ENCODE results near the gene TFB1M.

DNA sequence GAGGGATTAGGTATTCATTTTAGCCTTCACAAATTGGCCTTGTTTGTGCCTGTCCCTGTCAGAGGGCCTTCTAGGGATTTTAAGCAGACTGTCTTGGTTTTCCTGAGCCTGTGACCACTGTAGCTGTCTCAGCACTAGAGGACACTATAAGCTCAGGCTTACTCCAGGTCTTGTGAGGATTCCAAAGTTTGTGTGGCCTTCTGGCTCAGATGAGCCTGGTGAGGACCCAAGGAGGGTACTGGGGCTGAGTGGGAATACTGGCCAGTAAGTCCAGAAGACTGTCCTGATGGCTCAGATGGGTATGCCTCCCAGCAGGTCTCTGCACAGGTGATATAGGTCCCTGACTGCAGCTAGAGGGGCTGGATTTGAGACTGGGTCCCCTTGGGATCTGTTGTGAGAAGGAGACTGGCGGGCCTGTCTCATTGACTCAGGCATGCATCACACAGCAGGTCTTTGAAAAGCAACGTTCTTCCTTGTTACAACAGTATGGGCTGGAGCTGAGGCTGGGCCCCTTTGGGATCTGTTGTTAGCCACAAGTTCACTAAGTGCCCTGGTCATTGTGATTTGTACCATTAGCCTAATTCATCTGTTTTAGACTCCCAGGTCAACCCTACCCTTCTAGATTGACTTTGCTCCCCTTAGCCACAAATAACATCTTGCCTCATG, 26.3 kb upstream of the TFB1M start:
- TF ChIP-seq, protein P1, sequence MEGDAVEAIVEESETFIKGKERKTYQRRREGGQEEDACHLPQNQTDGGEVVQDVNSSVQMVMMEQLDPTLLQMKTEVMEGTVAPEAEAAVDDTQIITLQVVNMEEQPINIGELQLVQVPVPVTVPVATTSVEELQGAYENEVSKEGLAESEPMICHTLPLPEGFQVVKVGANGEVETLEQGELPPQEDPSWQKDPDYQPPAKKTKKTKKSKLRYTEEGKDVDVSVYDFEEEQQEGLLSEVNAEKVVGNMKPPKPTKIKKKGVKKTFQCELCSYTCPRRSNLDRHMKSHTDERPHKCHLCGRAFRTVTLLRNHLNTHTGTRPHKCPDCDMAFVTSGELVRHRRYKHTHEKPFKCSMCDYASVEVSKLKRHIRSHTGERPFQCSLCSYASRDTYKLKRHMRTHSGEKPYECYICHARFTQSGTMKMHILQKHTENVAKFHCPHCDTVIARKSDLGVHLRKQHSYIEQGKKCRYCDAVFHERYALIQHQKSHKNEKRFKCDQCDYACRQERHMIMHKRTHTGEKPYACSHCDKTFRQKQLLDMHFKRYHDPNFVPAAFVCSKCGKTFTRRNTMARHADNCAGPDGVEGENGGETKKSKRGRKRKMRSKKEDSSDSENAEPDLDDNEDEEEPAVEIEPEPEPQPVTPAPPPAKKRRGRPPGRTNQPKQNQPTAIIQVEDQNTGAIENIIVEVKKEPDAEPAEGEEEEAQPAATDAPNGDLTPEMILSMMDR (IDR thresholded peaks at IDR 0.05): no peak
- no peak for TF ChIP-seq POLR2A (IDR thresholded peaks at IDR 0.05)
